NT2/D1 (cell line): Measurements from ENCODE around the gene MYL12A.
"Not testable (repeated sequence)": the region's sequence is repeated elsewhere in the genome, so short reads cannot be mapped to it uniquely, and the experiment has no call there.

ENCODE experiments used
- DNase-seq: peaks from one replicate; pipeline ENCODE4 v3.0.0-alpha.2; 2011; ENCODE audit warnings: low read depth, low spot score
- H3K27me3 ChIP-seq: 2 replicates; pipeline ENCODE4 v1.6.0; 2011; ENCODE audit warnings: mild to moderate bottlenecking; ENCODE audit not compliant: insufficient read length, insufficient read depth
- H3K36me3 ChIP-seq: 2 replicates; pipeline ENCODE4 v1.6.1; 2011; ENCODE audit warnings: mild to moderate bottlenecking, low read length, mixed read lengths; ENCODE audit not compliant: insufficient read depth, insufficient read length
- H3K4me1 ChIP-seq: 2 replicates; pipeline ENCODE4 v1.5.1; 2011; ENCODE audit not compliant: insufficient read depth, insufficient read length
- H3K4me3 ChIP-seq: 2 replicates; pipeline ENCODE4 v1.5.1; 2011; ENCODE audit warnings: low read depth; ENCODE audit not compliant: insufficient read length
- H3K9ac ChIP-seq: 2 replicates; pipeline ENCODE4 v1.6.0; 2011; ENCODE audit warnings: low read depth; ENCODE audit not compliant: insufficient read length
- H3K9me3 ChIP-seq: 2 replicates; pipeline ENCODE4 v1.5.1; 2011; ENCODE audit warnings: mild to moderate bottlenecking, low read length; ENCODE audit not compliant: insufficient read depth
- SUZ12 ChIP-seq: IDR thresholded peaks from 2 replicates; pipeline ENCODE4 v1.6.1; 2011; ENCODE audit not compliant: insufficient read length, insufficient read depth; ENCODE audit errors: extremely low read depth
- YY1 ChIP-seq: IDR thresholded peaks from 2 replicates; pipeline ENCODE4 v1.6.1; 2011; ENCODE audit not compliant: insufficient read length, insufficient read depth
- ZNF274 ChIP-seq: IDR thresholded peaks from 2 replicates; pipeline ENCODE4 v1.6.1; 2011; ENCODE audit warnings: mild to moderate bottlenecking, low read depth, low read length

The MYL12A gene

GRCh38 chr18:3247240-3248061 lies at the start of gene MYL12A:
Gene MYL12A, plus strand, starts transcription at chr18:3247801. Its CDS starts 5,447 bp downstream, at chr18:3253248.
- no peak for TF ChIP-seq YY1
- TF ChIP-seq SUZ12 = no peak
- no peak for TF ChIP-seq ZNF274
- Histone ChIP-seq H3K9me3 (peaks cover 8% of the 10 kb centered on the region; the same call in 1 of the 2 replicates), H3K4me1 (no peaks in the 10 kb centered on the region), H3K4me3 (peak within 1 kb of the TSS; percentile 94), H3K9ac (peak within 1 kb of the TSS; percentile 96), H3K36me3 (peaks cover 16% of the 10 kb centered on the region), H3K27me3 (no peaks in the 10 kb centered on the region)
- peak; percentile 94 for DNase-seq

GRCh38 chr18:3198260-3198860 lies 49.2 kb upstream of the MYL12A start:
- not testable (repeated sequence) for H3K9me3 ChIP-seq, H3K4me1 ChIP-seq, H3K36me3 ChIP-seq, H3K9ac ChIP-seq, H3K27me3 ChIP-seq, DNase-seq, H3K4me3 ChIP-seq

- no peak for TF ChIP-seq SUZ12
- no peak for TF ChIP-seq ZNF274
- no peak for TF ChIP-seq YY1
- Histone ChIP-seq H3K9ac (no peak overlapping the region), H3K4me1 (no peaks in the 10 kb centered on the region), H3K27me3 (no peaks in the 10 kb centered on the region), H3K4me3 (no peak overlapping the region), H3K36me3 (no peaks in the 10 kb centered on the region), H3K9me3 (peaks cover 6% of the 10 kb centered on the region; the same call in 1 of the 2 replicates)
- DNase-seq = no peak
These were observed 47.5 kb upstream of the MYL12A start for GRCh38 chr18:3199942-3200645.

- TF ChIP-seq YY1 (no peak), ZNF274 (no peak), SUZ12 (no peak)
- Histone ChIP-seq H3K27me3 (no peaks in the 10 kb centered on the region), H3K9ac (no peak overlapping the region), H3K4me1 (no peaks in the 10 kb centered on the region), H3K36me3 (no peaks in the 10 kb centered on the region), H3K9me3 (peaks cover 10% of the 10 kb centered on the region; the same call in 1 of the 2 replicates), H3K4me3 (no peak overlapping the region)
- DNase-seq = no peak
These were observed 42.4 kb upstream of the MYL12A start for GRCh38 chr18:3205239-3205638.

- no peak overlapping the region for H3K4me3 ChIP-seq
- no peaks in the 10 kb centered on the region for H3K36me3 ChIP-seq
- H3K9me3 ChIP-seq = peaks cover 10% of the 10 kb centered on the region; the same call in 1 of the 2 replicates
- no peak for DNase-seq
- no peaks in the 10 kb centered on the region for H3K27me3 ChIP-seq
- no peak overlapping the region for H3K9ac ChIP-seq
- TF ChIP-seq ZNF274 (no peak), SUZ12 (no peak), YY1 (no peak)
- H3K4me1 ChIP-seq = no peaks in the 10 kb centered on the region
These were observed 40.0 kb upstream of the MYL12A start for GRCh38 chr18:3207565-3207964.

- Histone ChIP-seq H3K27me3 (no peaks in the 10 kb centered on the region), H3K4me1 (no peaks in the 10 kb centered on the region), H3K9me3 (peaks cover 4% of the 10 kb centered on the region; the same call in 1 of the 2 replicates), H3K4me3 (no peak overlapping the region), H3K36me3 (no peaks in the 10 kb centered on the region), H3K9ac (no peak overlapping the region)
- DNase-seq = no peak
- no peak for TF ChIP-seq SUZ12
- TF ChIP-seq YY1 = no peak
- TF ChIP-seq ZNF274 = no peak
These were observed 37.6 kb upstream of the MYL12A start for GRCh38 chr18:3209859-3210569.
